GM06990 (cell line): ENCODE results near the gene MPZL3.

Experiments used
- DNase-seq: peaks from one replicate; pipeline ENCODE4 v3.0.0-alpha.2; 2011; ENCODE audit not compliant: insufficient read length; ENCODE audit errors: extremely low read depth
- H3K27me3 ChIP-seq: replicated peaks from 2 replicates; pipeline ENCODE4 v1.6.0; 2011; ENCODE audit warnings: low read length; ENCODE audit not compliant: control insufficient read depth, insufficient read depth
- H3K36me3 ChIP-seq: 2 replicates; pipeline ENCODE4 v1.5.1; 2011; ENCODE audit warnings: low read length; ENCODE audit not compliant: control insufficient read depth, insufficient read depth
- H3K4me3 ChIP-seq: replicated peaks from 2 replicates; pipeline ENCODE4 v1.5.1; 2011; ENCODE audit warnings: low read depth, mild to moderate bottlenecking, control low read depth, low read length
- TF ChIP-seq, protein P1 (sequence below): IDR thresholded peaks from 2 replicates; pipeline ENCODE4 v1.5.1; 2011; ENCODE audit warnings: low read length, control low read depth, mild to moderate bottlenecking, inconsistent platforms; ENCODE audit not compliant: insufficient read depth, poor library complexity, severe bottlenecking

MPZL3 gene

GRCh38 chr11:118238421-118238820 lies 13.7 kb downstream of the MPZL3 start:
- Histone ChIP-seq H3K4me3 (no peak overlapping the region), H3K36me3 (no peaks in the 10 kb centered on the region), H3K27me3 (no peaks in the 10 kb centered on the region)
- TF ChIP-seq, protein P1, sequence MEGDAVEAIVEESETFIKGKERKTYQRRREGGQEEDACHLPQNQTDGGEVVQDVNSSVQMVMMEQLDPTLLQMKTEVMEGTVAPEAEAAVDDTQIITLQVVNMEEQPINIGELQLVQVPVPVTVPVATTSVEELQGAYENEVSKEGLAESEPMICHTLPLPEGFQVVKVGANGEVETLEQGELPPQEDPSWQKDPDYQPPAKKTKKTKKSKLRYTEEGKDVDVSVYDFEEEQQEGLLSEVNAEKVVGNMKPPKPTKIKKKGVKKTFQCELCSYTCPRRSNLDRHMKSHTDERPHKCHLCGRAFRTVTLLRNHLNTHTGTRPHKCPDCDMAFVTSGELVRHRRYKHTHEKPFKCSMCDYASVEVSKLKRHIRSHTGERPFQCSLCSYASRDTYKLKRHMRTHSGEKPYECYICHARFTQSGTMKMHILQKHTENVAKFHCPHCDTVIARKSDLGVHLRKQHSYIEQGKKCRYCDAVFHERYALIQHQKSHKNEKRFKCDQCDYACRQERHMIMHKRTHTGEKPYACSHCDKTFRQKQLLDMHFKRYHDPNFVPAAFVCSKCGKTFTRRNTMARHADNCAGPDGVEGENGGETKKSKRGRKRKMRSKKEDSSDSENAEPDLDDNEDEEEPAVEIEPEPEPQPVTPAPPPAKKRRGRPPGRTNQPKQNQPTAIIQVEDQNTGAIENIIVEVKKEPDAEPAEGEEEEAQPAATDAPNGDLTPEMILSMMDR = no peak
- no peak for DNase-seq

- no peaks in the 10 kb centered on the region for H3K27me3 ChIP-seq
- DNase-seq = no peak
- no peak overlapping the region for H3K4me3 ChIP-seq
- TF ChIP-seq, protein P1 = no peak
- no peaks in the 10 kb centered on the region for H3K36me3 ChIP-seq
These were observed 16.0 kb downstream of the MPZL3 start for GRCh38 chr11:118236170-118236569.

- TF ChIP-seq, protein P1 = no peak
- DNase-seq = no peak
- Histone ChIP-seq H3K27me3 (no peaks in the 10 kb centered on the region), H3K4me3 (no peak overlapping the region), H3K36me3 (no peaks in the 10 kb centered on the region)
These were observed 17.3 kb downstream of the MPZL3 start for GRCh38 chr11:118234833-118235232.

GRCh38 chr11:118233850-118234249 lies 18.3 kb downstream of the MPZL3 start:
- DNase-seq = no peak
- no peak overlapping the region for H3K4me3 ChIP-seq
- TF ChIP-seq, protein P1 = no peak
- H3K36me3 ChIP-seq = no peaks in the 10 kb centered on the region
- no peaks in the 10 kb centered on the region for H3K27me3 ChIP-seq

DNA sequence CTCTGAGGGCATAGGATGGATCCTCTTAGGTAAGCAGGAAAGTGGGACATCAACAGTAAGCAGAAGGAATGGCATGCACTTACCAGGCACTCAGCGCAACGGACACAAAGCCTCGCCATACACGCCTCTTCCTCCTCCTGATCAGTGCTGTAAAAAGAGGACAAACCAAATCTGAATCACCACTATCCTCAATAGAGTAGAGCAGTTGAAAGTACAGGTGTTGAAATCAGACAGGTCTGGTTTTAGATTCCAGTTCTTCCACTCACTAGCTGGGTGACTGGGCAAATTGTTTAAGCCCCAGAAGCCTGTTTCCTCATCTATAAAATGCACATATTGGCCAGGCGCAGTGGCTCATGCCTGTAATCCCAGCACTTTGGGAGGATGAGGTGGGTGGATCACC lies 18.8 kb downstream of the MPZL3 start:
- no peak for DNase-seq
- Histone ChIP-seq H3K27me3 (no peaks in the 10 kb centered on the region), H3K36me3 (no peaks in the 10 kb centered on the region), H3K4me3 (no peak overlapping the region)
- TF ChIP-seq, protein P1 = no peak

- Histone ChIP-seq H3K4me3 (no peak overlapping the region), H3K36me3 (no peaks in the 10 kb centered on the region), H3K27me3 (no peaks in the 10 kb centered on the region)
- DNase-seq = no peak
- TF ChIP-seq, protein P1 = no peak
These were observed 19.5 kb downstream of the MPZL3 start for GRCh38 chr11:118232659-118233058.
